Cardiac atrium fibroblast (primary cell): ENCODE data around the gene NLGN1. TPM values are rescaled to one million over a fixed set of nuclear protein-coding genes. Genes with fewer than 3 reads are reported as not detected.

Source experiments
- total RNA-seq: library from RNA; depleted of rRNA; stranded (reverse); fragments of >200 nt; gene quantifications from 2 replicates; pipeline ENCODE4 v1.2.3, GENCODE V29; 2015

The NLGN1 gene
- 1.5 and 5.6 TPM in 2 replicates for total RNA-seq

DNA sequence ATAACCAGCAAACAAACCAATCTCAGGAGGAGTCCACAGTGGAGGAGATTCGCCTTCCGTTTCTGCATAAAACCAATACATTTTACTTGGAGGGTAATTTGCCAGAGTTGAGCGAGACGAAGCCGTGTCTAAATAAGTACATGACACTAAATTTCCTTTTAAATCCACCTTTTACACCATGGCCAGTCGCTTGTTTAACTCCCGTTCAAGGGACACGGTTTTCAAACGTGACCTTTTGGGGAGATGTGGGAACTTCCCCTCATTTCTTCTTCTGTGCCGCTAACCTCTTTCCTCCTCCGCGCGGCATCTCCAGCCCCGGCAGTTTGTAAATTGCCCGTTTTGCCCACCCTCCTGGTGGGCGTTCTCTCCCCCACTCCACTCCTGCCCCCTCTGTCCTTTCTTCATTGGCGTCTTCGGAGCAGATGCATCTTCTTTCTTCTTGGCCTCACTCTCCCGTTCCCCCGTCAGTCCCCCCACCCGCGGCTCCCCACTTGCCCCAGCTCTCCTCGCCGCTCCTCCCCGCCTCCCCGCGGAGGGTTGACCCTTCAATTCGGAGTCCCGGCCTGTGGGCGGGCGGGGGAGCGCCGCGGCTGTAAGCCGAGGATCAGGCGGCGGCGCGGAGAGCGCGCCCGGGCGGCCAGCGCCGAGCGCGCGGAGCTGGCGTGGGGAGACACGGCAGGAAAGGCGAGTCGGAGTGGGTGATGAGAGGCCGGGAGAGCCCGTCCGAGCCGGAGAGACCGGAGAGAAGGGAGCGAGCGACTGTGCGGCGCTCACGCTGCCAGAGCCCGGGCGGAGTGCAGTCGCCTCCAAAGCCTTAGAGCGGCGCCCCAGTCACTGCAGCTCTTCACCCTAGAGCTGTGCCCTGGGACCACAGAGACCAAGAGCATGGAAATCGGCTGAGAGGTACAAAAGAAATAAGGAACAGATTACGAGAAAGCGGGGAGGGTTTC lies at the start of gene NLGN1:
TSS of gene NLGN1 (plus strand) at position 584 of the 950 bp plus-strand sequence.

